Lower lobe of right lung (tissue), 2 donors: ENCODE measurements around the gene BEND6. TPM values are rescaled to one million over a fixed set of nuclear protein-coding genes. Genes with fewer than 3 reads are reported as not detected.

Experiments
- ATAC-seq, 2 donors: fragments of 200-7000 bp; cut with Tn5 transposase; one replicate each; pipeline ENCODE4 v1.9.1; 2020 to 2022; ENCODE audit warnings: mild to moderate bottlenecking in 2 of 2, moderate library complexity in 2 of 2
- DNase-seq: peaks from one replicate; pipeline ENCODE4 v3.0.0-alpha.2; 2020
- H3K27ac ChIP-seq: fragments of 200-600 bp; one replicate; pipeline ENCODE4 v1.8.0; 2022
- H3K27me3 ChIP-seq: fragments of 200-600 bp; one replicate; pipeline ENCODE4 v1.8.0; 2022; ENCODE audit warnings: low read depth
- H3K36me3 ChIP-seq: fragments of 200-600 bp; one replicate; pipeline ENCODE4 v1.8.0; 2022; ENCODE audit warnings: mild to moderate bottlenecking
- H3K4me1 ChIP-seq: fragments of 200-600 bp; one replicate; pipeline ENCODE4 v1.8.0; 2022
- H3K4me3 ChIP-seq: fragments of 200-600 bp; one replicate; pipeline ENCODE4 v1.8.0; 2022; ENCODE audit warnings: mild to moderate bottlenecking
- H3K9me3 ChIP-seq: fragments of 200-600 bp; one replicate; pipeline ENCODE4 v1.8.0; 2022
- intact Hi-C: fragments of 100-400 bp; cut with DNase I; formaldehyde crosslinking; loops from one replicate; pipeline ENCODE4 v1.11.0; 2022
- total RNA-seq: library from RNA; stranded (reverse); fragmentation: NEBNext Ultra II Directional; extraction: Animal tissue kit (Norgen Biotek cat#: 25700); gene quantifications from one replicate; pipeline ENCODE4 v1.2.1, GENCODE V29; 2021
- TF ChIP-seq, protein P1 (sequence below): fragments of 200-600 bp; IDR thresholded peaks from one replicate; pipeline ENCODE4 v1.8.0; 2022; ENCODE audit warnings: antibody characterized with exemption, mild to moderate bottlenecking
- donor health status: DM: no; HTN: yes; CAD: no; lungs with severe emphysema.

The BEND6 gene
- total RNA-seq, 1 donor from 2014 or later: 0.32 TPM

DNA sequence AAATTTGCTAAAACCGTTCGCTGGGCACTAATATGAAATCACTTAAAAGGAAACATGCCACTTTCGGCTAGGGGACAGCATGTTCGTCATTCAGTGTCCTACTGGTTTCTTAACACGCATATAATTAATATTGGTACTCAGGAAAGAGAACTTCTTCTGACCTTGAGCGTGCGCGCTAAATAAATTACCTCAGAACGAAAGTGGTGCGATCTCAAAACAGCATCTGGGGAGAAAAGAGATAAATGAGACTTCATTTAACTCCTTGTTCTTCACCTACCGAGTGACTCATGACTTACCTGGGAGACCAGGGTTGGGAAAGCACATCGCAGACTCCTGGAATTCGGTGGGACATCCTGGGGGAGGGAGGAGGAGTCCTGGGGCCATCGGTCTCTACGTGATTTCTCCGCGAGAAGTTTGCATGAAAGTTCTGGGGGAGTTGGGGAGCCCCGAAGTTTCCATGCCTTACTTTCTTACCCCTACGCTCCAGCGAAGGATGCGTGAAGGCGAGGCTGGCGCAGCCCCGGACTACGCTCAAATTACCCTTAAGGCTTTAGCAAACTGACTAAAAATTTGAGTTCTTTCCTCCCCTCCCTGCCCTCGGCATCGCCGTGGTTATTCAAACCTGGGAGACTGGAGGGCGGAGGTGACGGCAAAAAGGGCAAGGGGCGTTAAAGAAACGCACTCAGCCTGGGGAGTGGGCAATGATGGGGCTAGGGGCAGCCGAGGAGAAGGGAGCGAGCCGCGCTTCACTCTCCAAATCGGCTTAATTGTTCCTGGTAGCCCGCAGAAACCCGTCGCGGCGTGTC is 1.1 kb upstream of the BEND6 start:
- TF ChIP-seq, protein P1, sequence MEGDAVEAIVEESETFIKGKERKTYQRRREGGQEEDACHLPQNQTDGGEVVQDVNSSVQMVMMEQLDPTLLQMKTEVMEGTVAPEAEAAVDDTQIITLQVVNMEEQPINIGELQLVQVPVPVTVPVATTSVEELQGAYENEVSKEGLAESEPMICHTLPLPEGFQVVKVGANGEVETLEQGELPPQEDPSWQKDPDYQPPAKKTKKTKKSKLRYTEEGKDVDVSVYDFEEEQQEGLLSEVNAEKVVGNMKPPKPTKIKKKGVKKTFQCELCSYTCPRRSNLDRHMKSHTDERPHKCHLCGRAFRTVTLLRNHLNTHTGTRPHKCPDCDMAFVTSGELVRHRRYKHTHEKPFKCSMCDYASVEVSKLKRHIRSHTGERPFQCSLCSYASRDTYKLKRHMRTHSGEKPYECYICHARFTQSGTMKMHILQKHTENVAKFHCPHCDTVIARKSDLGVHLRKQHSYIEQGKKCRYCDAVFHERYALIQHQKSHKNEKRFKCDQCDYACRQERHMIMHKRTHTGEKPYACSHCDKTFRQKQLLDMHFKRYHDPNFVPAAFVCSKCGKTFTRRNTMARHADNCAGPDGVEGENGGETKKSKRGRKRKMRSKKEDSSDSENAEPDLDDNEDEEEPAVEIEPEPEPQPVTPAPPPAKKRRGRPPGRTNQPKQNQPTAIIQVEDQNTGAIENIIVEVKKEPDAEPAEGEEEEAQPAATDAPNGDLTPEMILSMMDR: no peak
- H3K27ac ChIP-seq: no peak overlapping the region
- no peaks in the 10 kb centered on the region for H3K9me3 ChIP-seq
- ATAC-seq (no peak), DNase-seq (no peak)
- peak overlapping the region; percentile 56 for H3K4me3 ChIP-seq
- H3K27me3 ChIP-seq: peaks cover 35% of the 10 kb centered on the region
- H3K36me3 ChIP-seq: no peaks in the 10 kb centered on the region
- H3K4me1 ChIP-seq: peaks cover 22% of the 10 kb centered on the region
- intact Hi-C loops: no loop called here

DNA sequence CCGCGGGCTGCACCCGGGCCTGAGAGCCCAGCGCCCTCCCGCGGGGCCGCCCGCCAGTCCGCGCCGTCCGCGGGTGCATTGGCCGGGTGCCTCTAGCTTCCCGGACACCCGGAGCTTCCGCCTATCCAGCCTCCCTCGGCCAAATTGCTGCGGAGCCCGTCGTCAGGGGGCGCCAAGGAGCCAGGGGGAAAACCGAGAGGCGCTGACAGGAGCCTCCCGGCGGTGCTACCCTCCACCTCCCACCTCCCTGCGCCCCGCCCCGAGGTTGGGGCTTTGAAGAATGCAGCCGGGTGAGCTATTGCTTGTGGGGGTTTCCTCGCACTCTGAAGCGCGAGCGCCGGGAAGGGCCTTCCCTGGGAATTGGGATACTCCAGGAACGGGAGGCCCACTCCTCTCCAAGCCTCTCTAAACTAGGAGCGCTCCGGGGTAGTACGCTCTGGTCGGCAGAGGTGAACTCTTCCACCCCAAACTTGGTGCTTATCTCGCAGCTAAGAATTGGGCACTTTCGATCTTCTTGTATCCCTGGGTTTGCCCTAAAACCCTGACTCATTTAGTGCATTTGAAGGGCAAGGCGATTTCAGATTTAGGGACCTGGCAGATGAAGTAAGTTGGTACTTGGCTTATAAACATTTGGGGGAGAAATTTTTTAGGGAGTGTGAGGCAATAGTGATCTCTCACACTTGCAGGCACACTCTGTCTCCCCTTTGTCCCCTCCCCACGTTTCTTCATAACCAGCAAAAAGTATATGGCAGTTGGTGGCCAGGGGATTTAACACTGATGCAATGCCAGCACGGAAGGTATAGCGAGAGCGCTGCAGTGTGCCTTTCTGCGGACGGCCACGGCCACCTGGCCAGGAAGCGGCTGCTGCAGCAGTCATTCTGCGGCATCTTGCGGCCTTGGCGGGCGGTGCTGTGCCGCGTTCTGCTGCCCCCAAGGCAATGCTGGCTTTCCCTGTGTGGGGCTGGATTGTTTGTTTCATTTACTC is 556 bp downstream of the BEND6 start:
- TF ChIP-seq, protein P1: peak; percentile 59
- intact Hi-C loops: no loop called here
- Histone ChIP-seq H3K9me3 (no peaks in the 10 kb centered on the region), H3K4me1 (peaks cover 22% of the 10 kb centered on the region), H3K27ac (no peak overlapping the region), H3K4me3 (peak overlapping the region; percentile 56), H3K36me3 (no peaks in the 10 kb centered on the region), H3K27me3 (peaks cover 35% of the 10 kb centered on the region)
- DNase-seq: peak; percentile 81
- peak; percentile 89 to 91 for ATAC-seq

DNA sequence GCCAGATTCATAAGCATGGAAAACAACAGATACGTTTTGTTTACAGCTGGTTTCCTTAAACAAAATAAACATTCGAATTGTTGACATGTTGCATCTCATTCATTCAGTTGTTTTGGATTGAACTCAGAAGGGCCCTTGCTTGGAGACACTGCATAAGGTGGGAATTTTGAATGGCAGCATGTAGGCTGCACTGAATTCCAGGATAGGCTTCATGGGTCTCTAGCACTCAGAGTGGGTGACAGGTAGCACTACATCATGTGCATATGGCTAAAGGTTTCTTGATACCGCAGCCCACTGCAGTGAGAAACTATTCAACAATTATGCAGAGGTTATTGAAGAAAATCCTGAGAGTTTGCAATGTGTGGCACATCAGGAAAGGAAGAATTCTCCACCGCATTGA is 1.6 kb downstream of the BEND6 start:
- Histone ChIP-seq H3K27me3 (peaks cover 35% of the 10 kb centered on the region), H3K4me1 (peaks cover 22% of the 10 kb centered on the region), H3K9me3 (no peaks in the 10 kb centered on the region), H3K4me3 (no peak overlapping the region), H3K36me3 (no peaks in the 10 kb centered on the region), H3K27ac (no peak overlapping the region)
- DNase-seq: no peak
- intact Hi-C loops: no loop called here
- TF ChIP-seq, protein P1: no peak
- no peak for ATAC-seq

DNA sequence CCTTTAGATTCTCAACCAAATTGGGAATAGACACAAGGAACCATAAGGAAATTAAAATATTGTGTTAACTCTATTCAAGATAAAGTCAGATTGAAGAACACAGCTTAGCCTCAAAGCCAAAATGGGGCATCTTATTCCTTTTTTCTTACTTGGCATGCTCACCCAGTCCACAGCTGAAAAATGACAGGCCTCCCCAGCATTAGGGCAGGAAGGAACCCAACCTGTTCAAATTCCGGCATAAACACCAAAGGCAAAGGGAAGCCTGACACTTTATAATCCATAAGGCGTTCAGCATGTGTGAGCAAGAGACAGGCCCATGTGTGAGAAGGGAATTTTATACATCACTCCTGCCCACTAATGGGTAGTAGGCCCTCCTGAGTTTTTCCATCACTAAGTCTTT is 2.9 kb downstream of the BEND6 start:
- Histone ChIP-seq H3K9me3 (no peaks in the 10 kb centered on the region), H3K27me3 (peaks cover 29% of the 10 kb centered on the region), H3K27ac (no peak overlapping the region), H3K4me1 (peaks cover 22% of the 10 kb centered on the region), H3K4me3 (no peak overlapping the region), H3K36me3 (no peaks in the 10 kb centered on the region)
- TF ChIP-seq, protein P1: no peak
- intact Hi-C loops: no loop called here
- DNase-seq (no peak), ATAC-seq (no peak)

DNA sequence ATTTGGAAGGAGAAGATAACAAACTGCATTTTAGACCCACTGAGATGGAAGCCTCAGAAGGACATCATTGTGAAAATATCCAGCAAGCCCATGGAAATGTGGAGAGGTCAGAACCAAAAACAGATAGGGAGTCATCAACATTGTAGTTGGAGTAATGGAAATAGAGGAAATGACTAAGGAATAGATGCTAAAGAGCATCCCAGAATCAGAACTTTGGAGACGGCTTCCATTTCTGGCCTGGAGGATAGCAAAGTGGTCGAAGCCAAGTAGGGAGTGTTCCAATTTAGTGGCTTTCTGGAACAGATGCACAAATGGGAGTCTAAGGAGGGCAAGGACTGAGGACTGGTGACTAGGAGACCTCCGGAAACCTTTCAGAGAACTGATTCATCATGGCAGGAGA is 3.6 kb downstream of the BEND6 start:
- intact Hi-C loops: no loop called here
- peaks cover 22% of the 10 kb centered on the region for H3K27me3 ChIP-seq
- H3K9me3 ChIP-seq: no peaks in the 10 kb centered on the region
- ATAC-seq: no peak
- TF ChIP-seq, protein P1: no peak
- H3K36me3 ChIP-seq: no peaks in the 10 kb centered on the region
- DNase-seq: no peak
- H3K4me1 ChIP-seq: peaks cover 17% of the 10 kb centered on the region
- no peak overlapping the region for H3K4me3 ChIP-seq
- H3K27ac ChIP-seq: no peak overlapping the region
